Parathyroid adenoma (tissue), 2 donors: Measurements from ENCODE around the gene S100P.

Experiments used
- H2AFZ ChIP-seq: fragments of 300-600 bp; sonication (generic); one replicate; pipeline ENCODE4 v1.7.0; 2017; ENCODE audit warnings: antibody characterized with exemption, mild to moderate bottlenecking
- H3K27ac ChIP-seq: fragments of 300-600 bp; sonication (generic); one replicate; pipeline ENCODE4 v1.7.0; 2017
- H3K27me3 ChIP-seq: fragments of 300-600 bp; sonication (generic); one replicate; pipeline ENCODE4 v1.7.0; 2017; ENCODE audit warnings: low read length; ENCODE audit not compliant: control insufficient read depth, insufficient read depth
- H3K36me3 ChIP-seq: fragments of 300-600 bp; sonication (generic); one replicate; pipeline ENCODE4 v1.7.0; 2017; ENCODE audit warnings: low read length; ENCODE audit not compliant: control insufficient read depth, insufficient read depth
- H3K4me1 ChIP-seq: fragments of 300-600 bp; sonication (generic); one replicate; pipeline ENCODE4 v1.7.0; 2017; ENCODE audit warnings: control low read depth
- H3K4me2 ChIP-seq: fragments of 300-600 bp; sonication (generic); one replicate; pipeline ENCODE4 v1.7.0; 2017; ENCODE audit warnings: low read length
- H3K4me3 ChIP-seq: fragments of 300-600 bp; sonication (generic); one replicate; pipeline ENCODE4 v1.7.0; 2017; ENCODE audit warnings: low read depth, low read length
- H3K79me2 ChIP-seq: fragments of 300-600 bp; sonication (generic); one replicate; pipeline ENCODE4 v1.7.0; 2017; ENCODE audit warnings: control low read depth
- H3K9ac ChIP-seq: fragments of 300-600 bp; sonication (generic); one replicate; pipeline ENCODE4 v1.7.0; 2017; ENCODE audit warnings: mild to moderate bottlenecking
- H3K9me3 ChIP-seq: fragments of 300-600 bp; sonication (generic); one replicate; pipeline ENCODE4 v1.7.0; 2017; ENCODE audit warnings: low read length; ENCODE audit not compliant: control insufficient read depth
- TF ChIP-seq, protein P1 (sequence below): fragments of 300-600 bp; sonication (generic); IDR thresholded peaks from one replicate; pipeline ENCODE4 v1.7.0; 2017; ENCODE audit warnings: antibody characterized with exemption, mild to moderate bottlenecking
- donor health status: primary hyperparathyroidism.

The S100P gene

DNA sequence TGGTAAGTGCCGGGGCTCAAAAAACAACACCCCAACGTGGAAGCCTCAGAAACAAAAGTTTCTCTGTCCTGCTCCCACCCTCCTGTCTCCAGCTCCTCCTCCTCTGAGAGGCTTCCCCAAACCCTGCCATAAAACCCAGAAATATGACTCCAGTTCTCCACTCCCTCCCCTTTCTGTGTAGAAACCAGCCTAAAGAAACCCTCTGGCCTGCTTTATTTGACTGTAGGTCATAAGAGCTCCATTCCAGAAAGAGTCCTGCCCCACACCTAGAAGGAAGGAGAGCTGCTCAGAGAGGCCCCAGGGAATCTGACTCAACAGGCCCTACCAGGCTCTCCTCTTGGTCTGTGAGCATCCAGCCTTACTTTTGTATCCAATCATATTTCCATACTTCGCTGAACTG lies 872 bp upstream of the S100P start:
- no peaks in the 10 kb centered on the region for H3K36me3 ChIP-seq
- H3K4me3 ChIP-seq: no peak overlapping the region
- H3K4me1 ChIP-seq: peaks cover 20% of the 10 kb centered on the region
- H3K27me3 ChIP-seq: no peaks in the 10 kb centered on the region
- no peak overlapping the region for H2AFZ ChIP-seq
- H3K4me2 ChIP-seq: no peak overlapping the region
- H3K9ac ChIP-seq: no peak overlapping the region
- H3K9me3 ChIP-seq: no peaks in the 10 kb centered on the region
- H3K27ac ChIP-seq: no peak overlapping the region
- TF ChIP-seq, protein P1, sequence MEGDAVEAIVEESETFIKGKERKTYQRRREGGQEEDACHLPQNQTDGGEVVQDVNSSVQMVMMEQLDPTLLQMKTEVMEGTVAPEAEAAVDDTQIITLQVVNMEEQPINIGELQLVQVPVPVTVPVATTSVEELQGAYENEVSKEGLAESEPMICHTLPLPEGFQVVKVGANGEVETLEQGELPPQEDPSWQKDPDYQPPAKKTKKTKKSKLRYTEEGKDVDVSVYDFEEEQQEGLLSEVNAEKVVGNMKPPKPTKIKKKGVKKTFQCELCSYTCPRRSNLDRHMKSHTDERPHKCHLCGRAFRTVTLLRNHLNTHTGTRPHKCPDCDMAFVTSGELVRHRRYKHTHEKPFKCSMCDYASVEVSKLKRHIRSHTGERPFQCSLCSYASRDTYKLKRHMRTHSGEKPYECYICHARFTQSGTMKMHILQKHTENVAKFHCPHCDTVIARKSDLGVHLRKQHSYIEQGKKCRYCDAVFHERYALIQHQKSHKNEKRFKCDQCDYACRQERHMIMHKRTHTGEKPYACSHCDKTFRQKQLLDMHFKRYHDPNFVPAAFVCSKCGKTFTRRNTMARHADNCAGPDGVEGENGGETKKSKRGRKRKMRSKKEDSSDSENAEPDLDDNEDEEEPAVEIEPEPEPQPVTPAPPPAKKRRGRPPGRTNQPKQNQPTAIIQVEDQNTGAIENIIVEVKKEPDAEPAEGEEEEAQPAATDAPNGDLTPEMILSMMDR: no peak
- peaks cover 2% of the 10 kb centered on the region for H3K79me2 ChIP-seq

DNA sequence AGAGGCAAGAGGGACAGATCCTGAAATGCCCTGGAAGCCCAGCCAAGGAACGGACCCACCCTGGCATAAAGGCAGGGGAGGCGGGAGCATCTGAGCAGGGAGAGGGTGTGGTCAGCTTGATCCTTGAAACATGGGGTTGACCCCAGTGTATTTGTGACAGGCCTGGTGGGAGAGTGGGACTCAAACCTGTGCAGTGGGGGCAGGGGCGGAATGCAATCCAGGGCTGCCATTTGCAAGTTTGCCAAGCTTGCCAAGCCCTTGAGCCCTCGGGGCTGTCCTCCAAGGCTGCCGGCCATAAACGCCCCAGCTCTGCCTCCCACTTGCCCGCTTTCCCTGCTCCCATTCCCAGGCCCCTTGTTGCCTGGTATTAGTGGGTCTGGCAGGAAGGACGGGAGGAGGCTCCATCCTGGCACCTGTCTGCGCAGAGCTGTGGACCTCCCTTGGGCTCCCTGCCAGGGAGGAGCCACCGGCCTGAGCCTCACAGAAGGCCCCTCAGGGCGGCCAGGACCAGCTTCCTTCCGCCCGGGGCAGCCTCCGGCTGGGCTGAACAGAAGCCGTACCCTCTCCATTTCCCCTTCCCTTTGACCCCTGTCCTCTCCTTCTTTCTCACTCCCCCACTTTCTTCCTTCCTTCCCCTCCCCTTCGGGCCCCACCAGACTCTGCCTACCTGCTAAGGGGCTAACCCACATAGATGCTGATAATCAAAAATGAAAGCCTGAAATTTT lies 661 bp downstream of the S100P start:
- Histone ChIP-seq H3K9me3 (no peaks in the 10 kb centered on the region), H3K4me2 (no peak overlapping the region), H3K27me3 (no peaks in the 10 kb centered on the region), H3K27ac (no peak overlapping the region), H3K36me3 (no peaks in the 10 kb centered on the region), H2AFZ (no peak overlapping the region), H3K9ac (no peak overlapping the region), H3K79me2 (peaks cover 2% of the 10 kb centered on the region), H3K4me1 (peaks cover 20% of the 10 kb centered on the region), H3K4me3 (no peak overlapping the region)
- TF ChIP-seq, protein P1: no peak

DNA sequence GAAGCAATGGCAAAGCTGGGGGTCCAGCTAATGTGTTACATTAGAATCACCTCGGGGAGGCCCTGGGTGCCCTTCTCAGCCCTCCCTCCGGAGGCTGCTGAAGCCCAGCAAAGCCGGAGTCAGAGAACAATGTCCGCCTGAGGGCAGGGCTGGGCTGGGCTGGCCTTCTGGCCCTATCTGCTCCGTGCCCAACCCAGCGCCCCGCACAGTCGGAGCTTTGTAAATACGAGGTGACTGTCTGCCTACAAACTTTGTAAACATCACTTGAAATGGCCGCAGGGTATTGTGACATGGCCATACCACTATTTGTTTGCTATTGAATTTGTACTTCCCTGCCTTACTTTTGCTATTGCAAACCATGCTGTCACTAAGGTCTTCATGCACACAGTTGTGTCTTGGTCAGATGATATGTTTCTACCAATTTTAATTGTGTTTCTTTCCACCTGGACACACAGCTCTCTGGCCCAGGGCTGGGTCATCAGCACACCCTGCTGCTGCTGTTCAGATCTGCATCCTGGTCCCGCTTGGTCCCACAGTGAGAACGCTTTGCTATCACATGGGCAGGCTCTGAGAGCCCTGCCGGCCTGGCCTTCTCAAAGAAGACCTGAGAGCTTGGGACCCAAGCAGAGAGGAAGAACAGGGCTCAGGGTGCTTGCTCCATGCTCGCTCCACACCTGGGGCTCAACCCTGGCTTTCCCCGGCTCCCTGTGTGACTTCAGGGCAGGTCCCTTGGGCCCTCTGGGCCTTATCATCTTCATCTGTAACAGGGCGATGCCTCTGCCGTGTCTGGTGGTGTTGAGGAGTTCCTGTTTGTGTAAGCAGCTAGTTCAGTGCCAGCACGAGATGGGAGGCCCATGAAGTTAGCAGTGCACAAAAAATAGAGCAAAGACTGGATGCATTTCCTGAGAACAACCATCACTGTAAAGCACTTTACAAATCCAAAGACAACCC lies 2.3 kb downstream of the S100P start:
- peak overlapping the region; percentile 74 for H2AFZ ChIP-seq
- peak overlapping the region; percentile 88 for H3K27ac ChIP-seq
- H3K4me1 ChIP-seq: peaks cover 20% of the 10 kb centered on the region
- H3K4me2 ChIP-seq: peak overlapping the region; percentile 16
- H3K27me3 ChIP-seq: no peaks in the 10 kb centered on the region
- TF ChIP-seq, protein P1: no peak
- H3K4me3 ChIP-seq: no peak overlapping the region
- H3K9me3 ChIP-seq: no peaks in the 10 kb centered on the region
- H3K36me3 ChIP-seq: no peaks in the 10 kb centered on the region
- no peak overlapping the region for H3K9ac ChIP-seq
- H3K79me2 ChIP-seq: peaks cover 2% of the 10 kb centered on the region

DNA sequence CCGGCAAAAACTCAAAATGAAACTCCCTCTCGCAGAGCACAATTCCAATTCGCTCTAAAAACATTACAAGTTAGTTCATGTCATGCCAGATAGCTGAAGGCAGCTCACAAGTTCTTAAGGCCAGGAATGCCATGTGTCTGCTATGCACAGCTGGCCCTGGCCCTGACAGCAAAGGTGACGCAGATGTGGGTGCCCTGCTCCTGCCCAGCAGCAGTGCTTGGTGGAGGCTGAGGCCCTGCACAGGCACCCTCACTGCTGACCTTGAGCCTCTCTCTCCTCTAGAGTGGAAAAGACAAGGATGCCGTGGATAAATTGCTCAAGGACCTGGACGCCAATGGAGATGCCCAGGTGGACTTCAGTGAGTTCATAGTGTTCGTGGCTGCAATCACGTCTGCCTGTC lies 2.9 kb downstream of the S100P start:
- peak overlapping the region; percentile 7 for H3K4me3 ChIP-seq
- TF ChIP-seq, protein P1: no peak
- H3K27ac ChIP-seq: peak overlapping the region; percentile 88
- no peaks in the 10 kb centered on the region for H3K36me3 ChIP-seq
- peak overlapping the region; percentile 16 for H3K4me2 ChIP-seq
- H3K79me2 ChIP-seq: peaks cover 4% of the 10 kb centered on the region
- H3K9ac ChIP-seq: no peak overlapping the region
- H3K27me3 ChIP-seq: no peaks in the 10 kb centered on the region
- H2AFZ ChIP-seq: peak overlapping the region; percentile 74
- no peaks in the 10 kb centered on the region for H3K9me3 ChIP-seq
- H3K4me1 ChIP-seq: peaks cover 20% of the 10 kb centered on the region
